MCF 10A (cell line): ENCODE data around the gene ZNF486. TPM values are rescaled to one million over a fixed set of nuclear protein-coding genes. Genes with fewer than 3 reads are reported as not detected.
"Not testable (repeated sequence)": the region's sequence is repeated elsewhere in the genome, so short reads cannot be mapped to it uniquely, and the experiment has no call there.

Experiments
- BruUV-seq: library from RNA; stranded (reverse); fragments of 400-500 nt; replicated peaks from 2 replicates; lab custom pipeline; 2021; lab: Mats Ljungman, UMichigan
- CTCF ChIA-PET: fragments of 300-600 bp; sonication (Branson Sonifier 250); formaldehyde crosslinking; extraction: SDS; loops from one replicate; lab custom pipeline; 2021; ENCODE audit warnings: antibody characterized with exemption, inconsistent platforms; lab: Yijun Ruan, JAX
- POLR2A ChIA-PET: fragments of 300-600, 350-650 bp; sonication (Branson Sonifier 250); formaldehyde crosslinking; extraction: SDS; loops from one replicate; lab custom pipeline; 2020; ENCODE audit warnings: antibody characterized with exemption, inconsistent platforms; lab: Yijun Ruan, JAX
- DNase-seq: peaks from one replicate; pipeline ENCODE4 v3.0.0-alpha.2; 2018; ENCODE audit not compliant: unreplicated experiment
- H3K27ac Mint-ChIP-seq: one replicate; pipeline ENCODE4 v1.8.0; 2022; ENCODE audit warnings: mild to moderate bottlenecking, low read depth, mixed read lengths; ENCODE audit not compliant: unreplicated experiment
- H3K27me3 Mint-ChIP-seq: one replicate; pipeline ENCODE4 v1.8.0; 2022; ENCODE audit warnings: mixed read lengths; ENCODE audit not compliant: insufficient read depth, unreplicated experiment
- H3K36me3 Mint-ChIP-seq: one replicate; pipeline ENCODE4 v1.8.0; 2022; ENCODE audit warnings: mild to moderate bottlenecking, moderate library complexity, mixed read lengths; ENCODE audit not compliant: insufficient read depth, unreplicated experiment
- H3K4me1 Mint-ChIP-seq: one replicate; pipeline ENCODE4 v1.8.0; 2022; ENCODE audit warnings: mixed read lengths; ENCODE audit not compliant: insufficient read depth, unreplicated experiment
- H3K4me3 Mint-ChIP-seq: one replicate; pipeline ENCODE4 v1.8.0; 2022; ENCODE audit warnings: mild to moderate bottlenecking, moderate library complexity, mixed read lengths; ENCODE audit not compliant: unreplicated experiment
- H3K9me3 Mint-ChIP-seq: one replicate; pipeline ENCODE4 v1.8.0; 2022; ENCODE audit warnings: mixed read lengths; ENCODE audit not compliant: unreplicated experiment
- intact Hi-C: fragments of 100-400 bp; cut with micrococcal nuclease; formaldehyde crosslinking; loops from 2 replicates; pipeline ENCODE4 v1.14.1; 2022
- total RNA-seq: library from RNA; stranded (reverse); gene quantifications from 2 replicates; pipeline ENCODE4 v1.2.3, GENCODE V29; 2022
- TF ChIP-seq, protein P1 (sequence below): fragments of 200-600 bp; IDR thresholded peaks from one replicate; pipeline ENCODE4 v1.8.0; 2022; ENCODE audit warnings: antibody characterized with exemption, mild to moderate bottlenecking; ENCODE audit not compliant: unreplicated experiment

ZNF486 gene
- total RNA-seq, 1 experiment from 2014 or later: not detected

DNA sequence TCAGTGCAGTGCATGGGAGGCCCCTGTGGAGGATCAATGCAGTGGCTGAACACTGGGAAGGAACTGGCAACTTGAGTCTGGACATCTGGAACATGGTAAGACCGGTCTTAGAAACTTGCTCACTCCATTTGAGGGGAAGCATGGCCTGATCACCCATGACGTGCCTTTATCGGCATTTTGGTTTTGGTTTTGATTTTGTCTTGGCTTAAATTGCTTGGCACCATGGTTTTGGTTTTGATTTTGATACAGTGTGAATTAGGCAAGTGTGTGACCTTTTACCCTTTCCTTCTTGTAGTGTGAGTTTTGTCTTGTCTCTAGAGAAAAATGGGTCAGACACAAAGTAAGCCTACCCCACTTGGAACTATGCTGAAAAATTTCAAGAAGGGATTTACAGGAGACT lies 77.3 kb downstream of the ZNF486 start:
- DNase-seq: no peak
- intact Hi-C loops: no loop called here
- no peaks in the 10 kb centered on the region for H3K4me1 Mint-ChIP-seq
- POLR2A ChIA-PET: no interaction called here
- TF ChIP-seq, protein P1, sequence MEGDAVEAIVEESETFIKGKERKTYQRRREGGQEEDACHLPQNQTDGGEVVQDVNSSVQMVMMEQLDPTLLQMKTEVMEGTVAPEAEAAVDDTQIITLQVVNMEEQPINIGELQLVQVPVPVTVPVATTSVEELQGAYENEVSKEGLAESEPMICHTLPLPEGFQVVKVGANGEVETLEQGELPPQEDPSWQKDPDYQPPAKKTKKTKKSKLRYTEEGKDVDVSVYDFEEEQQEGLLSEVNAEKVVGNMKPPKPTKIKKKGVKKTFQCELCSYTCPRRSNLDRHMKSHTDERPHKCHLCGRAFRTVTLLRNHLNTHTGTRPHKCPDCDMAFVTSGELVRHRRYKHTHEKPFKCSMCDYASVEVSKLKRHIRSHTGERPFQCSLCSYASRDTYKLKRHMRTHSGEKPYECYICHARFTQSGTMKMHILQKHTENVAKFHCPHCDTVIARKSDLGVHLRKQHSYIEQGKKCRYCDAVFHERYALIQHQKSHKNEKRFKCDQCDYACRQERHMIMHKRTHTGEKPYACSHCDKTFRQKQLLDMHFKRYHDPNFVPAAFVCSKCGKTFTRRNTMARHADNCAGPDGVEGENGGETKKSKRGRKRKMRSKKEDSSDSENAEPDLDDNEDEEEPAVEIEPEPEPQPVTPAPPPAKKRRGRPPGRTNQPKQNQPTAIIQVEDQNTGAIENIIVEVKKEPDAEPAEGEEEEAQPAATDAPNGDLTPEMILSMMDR: no peak
- H3K27me3 Mint-ChIP-seq: no peaks in the 10 kb centered on the region
- no peaks in the 10 kb centered on the region for H3K36me3 Mint-ChIP-seq
- peaks cover 27% of the 10 kb centered on the region for H3K9me3 Mint-ChIP-seq
- BruUV-seq: no TSS peak
- no peak overlapping the region for H3K4me3 Mint-ChIP-seq
- H3K27ac Mint-ChIP-seq: no peak overlapping the region
- CTCF ChIA-PET: no interaction called here

DNA sequence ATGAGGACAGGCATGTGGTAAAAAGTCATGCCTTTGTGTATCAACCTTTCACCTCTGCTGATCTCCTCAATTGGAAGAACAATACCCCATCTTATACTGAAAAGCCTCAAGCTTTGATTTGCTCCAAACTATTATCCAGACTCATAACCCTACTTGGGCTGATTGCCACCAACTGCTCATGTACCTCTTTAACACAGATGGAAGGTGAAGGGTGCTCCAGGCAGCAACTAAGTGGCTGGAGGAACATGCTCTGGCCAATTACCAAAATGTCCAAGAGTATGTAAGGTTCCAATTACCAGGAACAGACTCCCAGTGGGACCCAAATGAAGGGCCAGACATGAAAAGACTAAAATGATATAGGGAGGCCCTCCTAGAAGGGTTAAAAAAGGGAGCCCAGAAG lies 78.3 kb downstream of the ZNF486 start:
- ChIA-PET POLR2A (no interaction called here), CTCF (no interaction called here)
- H3K9me3 Mint-ChIP-seq: peaks cover 28% of the 10 kb centered on the region
- no peak overlapping the region for H3K27ac Mint-ChIP-seq
- TF ChIP-seq, protein P1: no peak
- H3K4me3 Mint-ChIP-seq: no peak overlapping the region
- H3K36me3 Mint-ChIP-seq: no peaks in the 10 kb centered on the region
- no peaks in the 10 kb centered on the region for H3K27me3 Mint-ChIP-seq
- H3K4me1 Mint-ChIP-seq: no peaks in the 10 kb centered on the region
- intact Hi-C loops: no loop called here
- DNase-seq: no peak
- no TSS peak for BruUV-seq

DNA sequence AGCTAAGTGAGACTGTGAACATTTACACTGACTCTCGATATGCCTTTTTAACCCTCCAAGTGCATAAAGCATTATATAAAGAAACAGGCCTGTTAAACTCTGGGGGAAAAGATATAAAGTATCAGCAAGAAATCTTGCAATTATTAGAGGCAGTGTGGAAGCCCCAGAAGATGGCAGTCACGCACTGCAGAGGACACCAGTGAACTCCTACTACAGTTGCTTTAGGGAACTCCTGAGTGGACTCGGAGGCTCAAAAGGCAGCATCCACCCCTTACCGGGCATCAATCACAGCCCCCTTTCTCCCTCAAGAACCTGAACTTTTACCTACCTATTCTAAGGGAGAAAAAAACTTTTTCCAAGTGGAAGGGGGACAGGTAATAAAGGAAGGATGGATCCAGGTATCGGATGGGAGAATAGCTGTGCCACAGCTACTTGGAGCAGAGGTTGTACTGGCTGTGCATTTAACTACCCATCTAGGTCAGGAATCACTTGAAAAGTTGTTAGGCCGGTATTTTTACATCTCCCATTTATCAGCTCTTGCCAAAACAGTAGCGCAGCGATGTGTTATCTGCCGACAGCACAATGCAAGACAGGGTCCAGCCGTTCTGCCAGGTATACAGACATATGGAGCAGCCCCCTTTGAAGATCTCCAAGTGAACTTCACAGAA lies 80.1 kb downstream of the ZNF486 start:
- Mint-ChIP-seq H3K4me3 (no peak overlapping the region), H3K36me3 (no peaks in the 10 kb centered on the region), H3K27ac (no peak overlapping the region), H3K9me3 (peaks cover 29% of the 10 kb centered on the region), H3K4me1 (no peaks in the 10 kb centered on the region), H3K27me3 (no peaks in the 10 kb centered on the region)
- intact Hi-C loops: no loop called here
- TF ChIP-seq, protein P1: no peak
- BruUV-seq: no TSS peak
- CTCF ChIA-PET: interaction anchor here (0.6 to 0.7 kb wide), 2 partner anchors 130 to 831 kb away, joined by 3 to 4 read pairs; no protein-coding TSS in a partner anchor
- DNase-seq: no peak
- POLR2A ChIA-PET: no interaction called here

DNA sequence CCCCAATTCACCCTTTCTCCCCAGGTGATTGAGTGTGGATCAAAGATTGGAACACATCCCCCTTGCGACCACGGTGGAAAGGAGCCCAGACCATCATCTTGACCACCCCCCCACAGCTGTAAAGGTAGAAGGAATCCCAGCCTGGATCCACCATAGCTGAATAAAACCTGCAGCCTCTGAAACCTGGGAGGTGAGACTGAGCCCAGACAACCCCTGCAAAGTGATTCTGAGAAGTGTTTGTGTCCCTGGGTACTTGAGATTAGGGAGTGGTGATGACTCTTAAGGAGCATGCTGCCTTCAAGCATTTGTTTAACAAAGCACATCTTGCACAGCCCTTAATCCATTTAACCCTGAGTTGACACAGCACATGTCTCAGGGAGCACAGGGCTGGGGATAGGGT lies 81.2 kb downstream of the ZNF486 start:
- BruUV-seq, H3K27ac Mint-ChIP-seq, H3K27me3 Mint-ChIP-seq, H3K4me1 Mint-ChIP-seq, intact Hi-C loops, H3K4me3 Mint-ChIP-seq, H3K36me3 Mint-ChIP-seq, CTCF ChIA-PET, POLR2A ChIA-PET, DNase-seq: not testable (repeated sequence)
- peaks cover 29% of the 10 kb centered on the region for H3K9me3 Mint-ChIP-seq

Other genes starting within 250 kb of the ZNF486 start
- gene ZNF682, start 127.7 kb upstream of the ZNF486 start, total RNA-seq: not detected in 2 replicates
- not detected in 2 replicates for gene ZNF90, start 89.2 kb upstream of the ZNF486 start, total RNA-seq